GM23248 (cell line): ENCODE measurements around the gene BEAN1. TPM values are rescaled to one million over a fixed set of nuclear protein-coding genes. Genes with fewer than 3 reads are reported as not detected.
"Not testable (repeated sequence)": the region's sequence is repeated elsewhere in the genome, so short reads cannot be mapped to it uniquely, and the experiment has no call there.

Experiments used
- DNase-seq: peaks from one replicate; pipeline ENCODE4 v3.0.0-alpha.2; 2015
- H2AFZ ChIP-seq: fragments of 200-600 bp; sonication (generic); 2 replicates; pipeline ENCODE4 v1.6.1; 2016; ENCODE audit warnings: antibody characterized with exemption
- H3F3A ChIP-seq: fragments of 200-600 bp; sonication (generic); 2 replicates; pipeline ENCODE4 v1.6.1; 2016; ENCODE audit warnings: mild to moderate bottlenecking, antibody characterized with exemption, mixed run types; ENCODE audit not compliant: insufficient read depth
- H3K27ac ChIP-seq: fragments of 200-600 bp; sonication (generic); 2 replicates; pipeline ENCODE4 v1.5.1; 2016; ENCODE audit warnings: mild to moderate bottlenecking
- H3K27me3 ChIP-seq: fragments of 200-600 bp; sonication (generic); replicated peaks from 2 replicates; pipeline ENCODE4 v1.6.1; 2016; ENCODE audit warnings: mild to moderate bottlenecking; ENCODE audit not compliant: insufficient read depth
- H3K36me3 ChIP-seq: fragments of 200-600 bp; sonication (generic); 2 replicates; pipeline ENCODE4 v1.6.1; 2016; ENCODE audit warnings: low read depth, mild to moderate bottlenecking
- H3K4me1 ChIP-seq: fragments of 200-600 bp; sonication (generic); 2 replicates; pipeline ENCODE4 v1.6.1; 2016; ENCODE audit warnings: mild to moderate bottlenecking; ENCODE audit not compliant: insufficient read depth
- H3K4me2 ChIP-seq: fragments of 200-600 bp; sonication (generic); one replicate; pipeline ENCODE4 v1.6.1; 2016; ENCODE audit warnings: mild to moderate bottlenecking; ENCODE audit not compliant: unreplicated experiment
- H3K4me3 ChIP-seq: fragments of 200-600 bp; sonication (generic); 2 replicates; pipeline ENCODE4 v1.5.1; 2016; ENCODE audit warnings: mild to moderate bottlenecking
- H3K79me2 ChIP-seq: fragments of 200-600 bp; sonication (generic); 2 replicates; pipeline ENCODE4 v1.6.1; 2016; ENCODE audit warnings: mild to moderate bottlenecking; ENCODE audit not compliant: insufficient read depth
- H3K9ac ChIP-seq: fragments of 200-600 bp; sonication (generic); 2 replicates; pipeline ENCODE4 v1.6.1; 2016; ENCODE audit warnings: mild to moderate bottlenecking
- H3K9me2 ChIP-seq: fragments of 200-600 bp; sonication (generic); 2 replicates; pipeline ENCODE4 v1.6.1; 2016; ENCODE audit warnings: mixed run types, mild to moderate bottlenecking, moderate library complexity; ENCODE audit not compliant: insufficient read depth
- H3K9me3 ChIP-seq: fragments of 200-600 bp; sonication (generic); one replicate; pipeline ENCODE4 v1.6.1; 2017; ENCODE audit warnings: low read depth
- H4K20me1 ChIP-seq: fragments of 200-600 bp; sonication (generic); 2 replicates; pipeline ENCODE4 v1.6.0; 2016; ENCODE audit not compliant: insufficient read depth
- EZH2 ChIP-seq: fragments of 200-600 bp; sonication (generic); IDR thresholded peaks from 2 replicates; pipeline ENCODE4 v1.6.1; 2018; ENCODE audit warnings: antibody characterized with exemption, mild to moderate bottlenecking; ENCODE audit not compliant: insufficient read depth, poor library complexity, severe bottlenecking
- EZH2phosphoT487 ChIP-seq: fragments of 200-600 bp; sonication (generic); IDR thresholded peaks from 2 replicates; pipeline ENCODE4 v1.6.1; 2018; ENCODE audit warnings: antibody characterized with exemption, moderate library complexity, mild to moderate bottlenecking, low read depth; ENCODE audit not compliant: insufficient read depth
- WGBS, 2 experiments: methylation state at CpG; one replicate each; pipeline ENCODE4 v1.1.6; 2015 to 2017; ENCODE audit warnings: low lambda C conversion rate in 2 of 2, low coverage in 1 of 2; ENCODE audit errors: missing lambda C conversion rate in 2 of 2; 5-methylcytosine and 5-hydroxymethylcytosine counted together
- in situ Hi-C: fragments of 300-500 bp; cut with MboI; formaldehyde crosslinking; loops from 2 replicates; pipeline ENCODE4 v1.15.0; 2020
- polyA plus RNA-seq: library from polyadenylated mRNA; unstranded; fragments of >200 nt; fragmentation: Nextera tagmentation; extraction: Ambion mirVana; gene quantifications from 2 replicates; pipeline ENCODE4 v1.2.1, GENCODE V29; 2016
- total RNA-seq: library from RNA; depleted of rRNA; stranded (reverse); fragments of >200 nt; shearing (Covaris generic); gene quantifications from 2 replicates; pipeline ENCODE4 v1.2.3, GENCODE V29; 2014

BEAN1 gene
- total and polyA plus RNA-seq, 2 experiments from 2014 or later = 0.32 to 0.50 TPM

- Histone ChIP-seq H3K9me3 (no peaks in the 10 kb centered on the region), H3K9me2 (no peaks in the 10 kb centered on the region), H3K27ac (no peak overlapping the region), H2AFZ (no peak overlapping the region), H3F3A (no peaks in the 10 kb centered on the region), H3K4me2 (no peak overlapping the region), H3K36me3 (no peaks in the 10 kb centered on the region), H3K4me3 (no peak overlapping the region), H3K9ac (no peak overlapping the region), H4K20me1 (no peaks in the 10 kb centered on the region), H3K27me3 (no peaks in the 10 kb centered on the region; the same call in 1 of the 2 replicates), H3K79me2 (no peaks in the 10 kb centered on the region), H3K4me1 (peaks cover 6% of the 10 kb centered on the region)
- DNase-seq = no peak
- TF ChIP-seq EZH2phosphoT487 = no peak
- no peak for TF ChIP-seq EZH2
- in situ Hi-C loops = no loop called here
Measured at GRCh38 chr16:66447491-66447890, 20.4 kb downstream of the BEAN1 start.

- in situ Hi-C loops = no loop called here
- H3K27me3 ChIP-seq = no peaks in the 10 kb centered on the region; the same call in 1 of the 2 replicates
- no peaks in the 10 kb centered on the region for H3K4me1 ChIP-seq
- no peaks in the 10 kb centered on the region for H3K9me2 ChIP-seq
- H3K79me2 ChIP-seq = no peaks in the 10 kb centered on the region
- H4K20me1 ChIP-seq = no peaks in the 10 kb centered on the region
- no peak overlapping the region for H3K4me3 ChIP-seq
- TF ChIP-seq EZH2 = no peak
- TF ChIP-seq EZH2phosphoT487 = no peak
- no peak overlapping the region for H3K9ac ChIP-seq
- no peaks in the 10 kb centered on the region for H3K9me3 ChIP-seq
- no peak overlapping the region for H3K4me2 ChIP-seq
- H3K36me3 ChIP-seq = no peaks in the 10 kb centered on the region
- H2AFZ ChIP-seq = no peak overlapping the region
- WGBS, 2 experiments = 68 to 72% methylated on average over 3 of the region's 3 CpGs
- H3K27ac ChIP-seq = no peak overlapping the region
- no peaks in the 10 kb centered on the region for H3F3A ChIP-seq
- no peak for DNase-seq
Measured at GRCh38 chr16:66451548-66451947, 24.5 kb downstream of the BEAN1 start.

DNA sequence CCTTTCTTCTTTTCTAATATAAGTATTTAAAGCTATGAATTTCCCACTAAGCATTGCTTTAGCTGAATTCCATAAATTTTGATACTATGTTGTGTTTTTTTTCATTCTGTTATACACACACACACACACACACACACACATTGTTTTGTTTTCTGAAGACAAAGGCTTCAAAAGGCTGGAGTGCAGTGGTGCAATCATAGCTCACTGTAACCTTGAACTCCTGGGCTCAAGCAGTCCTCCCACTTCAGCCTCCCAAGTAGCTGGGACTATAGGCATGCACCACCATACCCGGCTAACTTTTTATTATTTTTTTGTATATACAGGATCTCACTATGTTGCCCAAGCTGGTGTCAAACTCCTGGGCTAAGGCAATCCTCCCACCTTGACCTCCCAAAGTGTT, 26.1 kb downstream of the BEAN1 start:
- H3K9me3 ChIP-seq, H3K36me3 ChIP-seq, H3K27me3 ChIP-seq, H3K4me3 ChIP-seq, H3K4me2 ChIP-seq, H3K79me2 ChIP-seq, H4K20me1 ChIP-seq, in situ Hi-C loops, H3K9me2 ChIP-seq, H3F3A ChIP-seq, H3K4me1 ChIP-seq, H2AFZ ChIP-seq, H3K27ac ChIP-seq, DNase-seq, H3K9ac ChIP-seq: not testable (repeated sequence)
- WGBS, 2 experiments = 94 to 100% methylated on average over 1 of the region's 1 CpG

GRCh38 chr16:66454751-66455150, 27.7 kb downstream of the BEAN1 start:
- H3K4me2 ChIP-seq = no peak overlapping the region
- H4K20me1 ChIP-seq = no peaks in the 10 kb centered on the region
- H3K27me3 ChIP-seq = no peaks in the 10 kb centered on the region
- TF ChIP-seq EZH2phosphoT487 (no peak), EZH2 (no peak)
- H3K4me3 ChIP-seq = no peak overlapping the region
- H2AFZ ChIP-seq = no peak overlapping the region
- H3K4me1 ChIP-seq = no peaks in the 10 kb centered on the region
- no peaks in the 10 kb centered on the region for H3K36me3 ChIP-seq
- H3F3A ChIP-seq = no peaks in the 10 kb centered on the region
- WGBS, 2 experiments = 45 to 58% methylated on average over 1 of the region's 1 CpG
- no peak for DNase-seq
- no peak overlapping the region for H3K27ac ChIP-seq
- in situ Hi-C loops = no loop called here
- no peak overlapping the region for H3K9ac ChIP-seq
- no peaks in the 10 kb centered on the region for H3K9me3 ChIP-seq
- no peaks in the 10 kb centered on the region for H3K9me2 ChIP-seq
- no peaks in the 10 kb centered on the region for H3K79me2 ChIP-seq

DNA sequence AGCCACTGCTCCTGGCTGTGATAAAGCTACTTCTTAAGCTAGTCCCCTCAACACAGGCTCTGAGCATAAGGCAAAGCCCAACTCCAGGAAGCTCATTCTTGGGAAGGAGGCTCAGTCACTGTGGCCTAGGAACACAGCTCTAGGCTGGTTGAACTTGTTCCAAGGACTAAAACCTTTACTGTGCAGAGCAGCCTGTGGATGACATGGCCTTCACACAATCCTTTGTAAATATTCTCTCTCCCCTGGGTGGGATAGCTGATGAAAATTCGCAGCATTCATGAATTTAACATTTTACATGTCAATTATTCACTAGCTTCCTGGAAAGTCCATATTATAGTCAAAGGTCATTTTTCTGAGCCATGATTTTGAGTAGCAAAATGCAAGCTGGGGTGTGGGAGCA, 28.9 kb downstream of the BEAN1 start:
- WGBS, 2 experiments = 88 to 89% methylated on average over 1 of the region's 1 CpG
- TF ChIP-seq EZH2 = no peak
- no peak for TF ChIP-seq EZH2phosphoT487

More for the DNA sequence above, 28.9 kb downstream of the BEAN1 start:
- Histone ChIP-seq H3K27ac (no peak overlapping the region), H3K4me1 (no peaks in the 10 kb centered on the region), H3K9me3 (no peaks in the 10 kb centered on the region), H2AFZ (no peak overlapping the region), H3F3A (no peaks in the 10 kb centered on the region), H3K79me2 (no peaks in the 10 kb centered on the region), H3K27me3 (0 out of 2 replicates have a peak, but pooled peaks cover 1% of the 10 kb centered on the region), H3K9me2 (no peaks in the 10 kb centered on the region), H3K36me3 (no peaks in the 10 kb centered on the region), H3K4me2 (no peak overlapping the region), H3K9ac (no peak overlapping the region), H4K20me1 (no peaks in the 10 kb centered on the region), H3K4me3 (no peak overlapping the region)
- DNase-seq = no peak
- in situ Hi-C loops = no loop called here
